ENCODE data around the gene ERVW-1.
"Not testable (repeated sequence)": the region's sequence is repeated elsewhere in the genome, so short reads cannot be mapped to it uniquely, and the experiment has no call there.

The ERVW-1 gene, protein sequence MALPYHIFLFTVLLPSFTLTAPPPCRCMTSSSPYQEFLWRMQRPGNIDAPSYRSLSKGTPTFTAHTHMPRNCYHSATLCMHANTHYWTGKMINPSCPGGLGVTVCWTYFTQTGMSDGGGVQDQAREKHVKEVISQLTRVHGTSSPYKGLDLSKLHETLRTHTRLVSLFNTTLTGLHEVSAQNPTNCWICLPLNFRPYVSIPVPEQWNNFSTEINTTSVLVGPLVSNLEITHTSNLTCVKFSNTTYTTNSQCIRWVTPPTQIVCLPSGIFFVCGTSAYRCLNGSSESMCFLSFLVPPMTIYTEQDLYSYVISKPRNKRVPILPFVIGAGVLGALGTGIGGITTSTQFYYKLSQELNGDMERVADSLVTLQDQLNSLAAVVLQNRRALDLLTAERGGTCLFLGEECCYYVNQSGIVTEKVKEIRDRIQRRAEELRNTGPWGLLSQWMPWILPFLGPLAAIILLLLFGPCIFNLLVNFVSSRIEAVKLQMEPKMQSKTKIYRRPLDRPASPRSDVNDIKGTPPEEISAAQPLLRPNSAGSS

DNA sequence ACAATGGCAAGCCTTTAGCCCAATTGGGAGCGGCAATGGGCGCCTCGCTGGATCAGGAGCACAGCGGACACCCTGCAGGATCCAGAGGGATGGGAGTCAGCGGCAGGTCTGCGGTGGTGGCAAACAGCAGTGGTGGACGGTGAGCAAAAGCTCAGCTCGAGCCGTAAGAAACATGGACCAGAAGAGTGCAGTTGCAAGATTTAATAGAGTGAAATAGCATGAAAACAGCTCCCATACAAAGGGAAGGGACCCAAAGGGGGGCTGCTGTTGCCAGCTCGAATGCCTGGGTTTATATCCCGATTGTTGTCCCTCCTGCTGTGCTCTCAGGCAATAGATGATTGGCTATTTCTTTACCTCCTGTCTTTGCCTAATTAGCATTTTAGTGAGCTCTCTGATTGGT lies at the start of gene ERVW-1:
Gene ERVW-1 (minus strand): TSS at position 266 of the 400 bp plus-strand sequence. CDS start 7,565 bp downstream, outside the sequence.
- DNase-seq (ENCODE audit: low read depth): not testable (repeated sequence)

DNA sequence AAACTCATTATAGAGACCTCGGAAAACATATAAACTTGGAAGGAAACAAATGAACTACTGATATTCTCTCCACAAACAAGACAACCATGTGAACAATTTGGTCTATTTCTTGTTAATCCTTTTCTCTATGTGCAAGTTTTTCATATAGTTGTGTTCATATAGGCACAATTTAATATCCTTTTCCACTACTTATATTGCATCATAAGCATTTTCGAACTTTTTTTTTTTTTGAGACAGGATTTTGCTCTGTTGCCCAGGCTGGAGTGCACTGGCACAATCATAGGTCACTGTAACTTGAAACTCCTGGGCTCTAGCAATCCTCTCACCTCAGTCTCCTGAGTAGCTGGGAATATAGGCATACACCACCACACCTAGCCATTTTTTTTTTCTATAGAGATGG lies 45.4 kb upstream of the ERVW-1 start:
- DNase-seq (ENCODE audit: low read depth): no peak

DNA sequence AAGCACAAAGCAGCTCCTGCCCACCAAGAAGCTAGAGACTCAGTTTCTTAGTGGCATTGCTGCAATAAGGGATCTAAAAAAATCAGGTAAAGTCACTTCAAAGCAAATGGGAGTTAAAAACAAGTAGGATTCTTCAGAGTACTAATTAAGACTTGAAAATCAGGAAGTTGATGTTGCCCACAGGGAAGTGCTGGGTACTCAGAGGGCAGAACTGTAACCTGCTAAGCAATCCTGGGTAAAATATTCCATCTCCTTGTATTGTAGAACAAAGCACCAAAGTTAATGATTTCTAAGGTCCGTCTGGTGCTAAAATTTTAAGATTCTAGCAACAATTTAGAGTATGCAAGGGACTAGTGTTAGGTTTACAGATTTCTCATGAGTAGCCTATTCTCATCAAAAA lies 42.3 kb upstream of the ERVW-1 start:
- DNase-seq (ENCODE audit: low read depth): no peak

DNA sequence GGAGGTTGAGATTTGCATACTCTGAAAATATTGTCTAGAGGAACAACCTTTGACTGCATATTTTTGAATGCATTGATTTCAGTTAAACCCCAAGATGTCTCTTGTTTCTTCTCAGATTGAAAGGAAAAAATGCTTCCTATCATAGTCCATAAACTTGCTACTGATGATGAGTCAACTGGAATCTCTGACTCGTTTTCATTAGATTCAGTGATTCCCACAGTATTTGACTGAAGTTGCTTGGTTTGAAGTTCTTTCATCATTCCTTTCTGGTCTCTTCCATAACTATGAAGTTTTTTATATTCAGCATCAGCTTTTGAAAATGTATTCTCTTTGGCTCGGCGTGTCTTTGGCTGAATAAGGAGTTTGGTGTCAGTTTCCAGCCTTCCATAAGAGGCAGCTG lies 39.9 kb upstream of the ERVW-1 start:
- DNase-seq (ENCODE audit: low read depth): no peak

DNA sequence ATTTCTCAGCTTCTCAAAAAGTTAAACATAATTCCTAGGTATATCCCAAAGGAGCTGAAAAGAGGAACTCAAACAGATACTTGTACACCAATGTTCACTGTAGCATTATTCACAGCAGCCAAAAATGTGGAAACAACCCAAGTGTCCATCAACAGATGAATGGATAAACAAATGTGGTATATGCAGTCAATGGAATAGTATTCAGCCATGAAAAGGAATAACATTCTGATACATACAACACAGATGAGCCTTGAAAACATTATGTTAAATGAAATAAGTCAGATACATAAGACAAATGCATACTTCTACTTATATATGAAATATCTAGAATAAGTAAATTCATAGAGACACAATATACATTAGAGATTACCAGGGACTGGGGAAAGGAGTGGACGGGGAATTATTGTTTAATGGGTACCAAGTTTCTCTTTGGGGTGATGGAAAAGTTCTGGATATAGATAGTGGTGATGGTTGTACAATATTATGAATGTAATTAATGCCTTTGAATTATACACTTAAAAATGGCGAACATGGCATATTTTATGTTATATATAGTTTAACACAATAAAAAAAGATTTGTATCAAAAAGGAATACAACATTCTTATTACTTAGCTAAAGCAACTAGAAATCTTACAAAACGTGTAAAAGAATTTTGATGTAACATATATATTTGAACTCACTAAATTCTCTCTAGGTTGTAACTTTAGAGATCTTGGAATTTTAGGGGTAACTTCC lies 35.6 kb upstream of the ERVW-1 start:
- DNase-seq (ENCODE audit: low read depth): no peak

DNA sequence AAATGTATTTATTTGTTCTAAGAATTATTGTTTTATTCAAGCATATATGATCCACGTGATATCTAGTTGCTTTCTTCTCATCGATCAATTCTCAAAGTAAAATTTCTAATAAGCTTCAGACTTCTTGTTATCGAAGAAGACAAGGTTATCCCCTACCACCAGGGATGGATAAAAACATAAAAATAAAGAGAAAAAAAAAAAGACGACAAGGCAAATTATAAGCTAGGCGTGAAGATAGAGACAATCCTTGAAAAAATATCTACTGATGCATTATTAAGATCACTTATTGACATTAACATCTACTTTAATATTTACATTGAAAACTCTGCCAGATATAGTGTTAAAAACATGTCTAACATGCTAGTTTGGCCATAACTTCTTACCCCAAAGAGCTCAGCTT lies 31.2 kb upstream of the ERVW-1 start:
- DNase-seq (ENCODE audit: low read depth): no peak

DNA sequence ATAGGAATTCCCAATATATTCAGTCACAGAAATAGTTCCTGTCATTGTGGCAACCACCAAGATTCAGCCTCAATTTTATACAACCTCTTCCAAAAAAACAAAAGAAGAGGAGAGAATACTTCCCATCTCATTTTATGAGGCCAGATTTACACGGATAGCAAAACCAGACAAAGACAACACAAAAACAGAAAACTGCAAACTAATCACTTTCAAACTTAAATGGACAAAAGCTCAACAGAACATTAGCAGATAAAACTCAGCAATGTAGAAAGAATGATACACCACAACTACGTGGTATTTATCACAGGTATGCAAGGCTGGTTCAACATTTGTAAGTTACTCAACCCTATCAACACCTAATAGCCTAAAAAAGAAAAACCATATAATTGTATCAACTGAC lies 28.6 kb upstream of the ERVW-1 start:
- no peak for DNase-seq (ENCODE audit: low read depth)

DNA sequence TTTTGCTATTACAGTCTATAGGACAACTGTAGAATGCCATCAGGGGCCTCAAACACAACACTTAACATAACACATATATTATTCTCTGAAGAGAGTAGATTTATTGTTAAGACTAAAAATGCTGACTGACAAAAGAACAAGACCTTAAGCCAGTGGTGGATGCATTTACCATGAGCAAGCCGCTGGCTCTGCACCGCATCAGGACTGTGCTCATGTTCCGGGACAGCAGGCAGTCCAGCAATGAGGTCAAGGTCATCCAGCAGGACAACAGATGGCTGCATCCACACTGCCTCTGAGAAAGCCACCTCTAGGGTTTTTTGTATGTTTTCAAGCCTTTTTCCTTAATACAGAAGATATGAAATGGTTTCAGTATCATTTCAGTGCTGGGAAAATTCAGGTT lies 26.8 kb upstream of the ERVW-1 start:
- no peak for DNase-seq (ENCODE audit: low read depth)

DNA sequence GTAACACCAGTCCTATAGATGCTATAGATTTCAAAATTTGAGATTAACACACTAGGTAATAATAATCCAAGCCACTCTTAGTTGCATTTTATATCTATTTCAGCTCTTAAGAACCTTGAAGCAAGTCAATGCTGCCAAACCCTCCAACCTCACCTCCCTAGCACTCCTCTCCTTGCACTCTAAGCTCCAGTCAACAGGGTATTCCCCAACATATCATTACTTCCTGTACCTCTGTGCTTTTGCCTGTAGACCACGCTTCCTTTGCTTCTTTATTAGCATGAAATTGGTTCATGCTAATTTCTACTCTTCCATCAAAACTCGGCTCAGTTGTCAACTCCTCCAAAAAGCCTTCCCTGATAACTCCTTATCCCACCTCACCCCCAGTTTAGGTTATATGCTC lies 26.0 kb upstream of the ERVW-1 start:
- DNase-seq (ENCODE audit: low read depth): no peak

DNA sequence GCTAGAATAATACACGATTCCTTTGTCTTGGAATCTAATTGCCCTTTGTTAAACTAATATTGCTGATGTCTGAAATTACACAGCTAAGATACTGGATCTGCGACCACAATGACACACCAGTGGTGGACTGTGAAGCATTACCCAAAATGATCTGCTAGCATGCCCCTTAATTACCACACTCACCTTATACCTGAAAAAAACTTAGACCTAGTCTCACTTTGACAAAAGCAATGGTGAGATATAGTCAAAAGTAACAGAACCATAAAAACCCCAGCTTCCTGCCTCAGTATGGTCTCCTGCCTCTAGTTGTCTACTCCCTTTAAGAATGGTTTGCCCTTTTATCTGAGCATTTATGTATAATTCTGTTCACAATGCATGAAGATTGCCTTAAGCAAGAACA lies 20.8 kb upstream of the ERVW-1 start:
- DNase-seq (ENCODE audit: low read depth): no peak

DNA sequence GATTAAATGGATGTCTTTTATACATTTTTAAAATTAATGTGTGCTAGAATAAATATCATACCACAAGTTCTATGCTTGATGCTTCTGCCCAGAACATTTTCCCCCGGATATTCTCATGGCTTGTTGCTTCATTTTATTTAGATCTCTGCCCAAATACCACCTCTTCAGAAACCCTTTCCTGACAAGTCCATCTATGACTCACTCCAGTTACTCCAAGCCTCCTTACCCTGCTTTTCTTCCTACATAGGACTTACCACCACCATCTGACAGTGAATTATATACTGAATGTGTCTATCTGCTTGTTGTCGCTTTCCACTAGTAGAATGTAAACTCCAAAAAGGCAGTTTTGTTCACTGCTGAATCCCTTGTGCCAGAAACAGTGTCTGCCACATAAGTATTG lies 19.1 kb upstream of the ERVW-1 start:
- no peak for DNase-seq (ENCODE audit: low read depth)

DNA sequence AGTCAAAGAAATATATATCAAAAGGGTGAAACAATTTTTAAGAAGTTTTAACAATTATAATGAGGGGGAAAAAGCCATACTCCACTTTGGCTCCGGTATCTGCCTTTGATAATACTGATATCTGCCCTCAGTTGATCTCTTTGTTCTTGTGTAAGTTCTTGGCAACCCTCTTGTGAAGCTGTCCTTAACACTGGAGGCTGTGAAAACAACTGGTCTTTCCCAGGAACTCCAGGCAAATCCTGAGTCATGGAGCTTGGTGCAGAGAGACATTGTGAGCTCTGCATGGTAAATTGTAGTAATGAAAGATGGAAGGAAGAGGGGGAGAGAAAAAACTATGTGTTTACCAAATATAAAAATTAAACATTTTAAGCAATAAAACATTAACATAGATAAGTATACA lies 11.9 kb upstream of the ERVW-1 start:
- no peak for DNase-seq (ENCODE audit: low read depth)

DNA sequence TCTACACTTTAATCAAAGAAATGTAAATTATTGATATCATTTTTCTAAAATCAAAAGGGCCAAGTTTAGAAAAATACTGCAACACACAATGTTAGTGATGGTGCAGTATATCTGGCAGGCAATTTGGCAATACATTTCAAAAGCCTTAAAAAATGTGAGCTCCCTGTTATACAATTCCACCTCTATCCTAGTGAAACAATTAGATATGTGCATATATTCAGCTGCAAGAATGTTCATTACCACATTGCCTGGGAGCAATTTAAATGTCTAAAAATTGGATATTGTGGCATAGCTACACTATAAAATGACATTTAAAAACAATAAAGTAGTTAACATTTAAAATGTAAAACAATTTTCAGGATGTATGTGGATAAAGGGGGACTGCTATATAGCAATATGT lies 10.1 kb upstream of the ERVW-1 start:
- no peak for DNase-seq (ENCODE audit: low read depth)

DNA sequence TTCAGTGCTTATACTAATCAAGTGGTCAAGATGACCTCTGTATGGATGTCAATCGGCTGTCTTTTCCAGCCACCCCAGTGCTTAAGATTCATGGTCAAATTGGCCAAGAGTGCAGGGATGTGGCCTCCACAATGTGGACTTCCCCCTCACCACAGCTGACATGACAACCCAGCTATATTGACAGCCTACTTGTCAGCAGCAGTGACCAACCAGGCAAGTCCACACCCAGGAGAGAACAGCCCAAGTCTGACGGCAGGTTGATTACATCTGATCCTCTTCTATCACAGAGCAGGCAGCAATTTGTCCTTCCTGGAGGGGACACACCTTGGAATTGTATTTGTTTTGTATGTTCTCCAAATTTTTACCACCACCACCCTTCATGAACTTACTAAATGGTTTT lies 8.2 kb upstream of the ERVW-1 start:
- DNase-seq (ENCODE audit: low read depth): no peak

DNA sequence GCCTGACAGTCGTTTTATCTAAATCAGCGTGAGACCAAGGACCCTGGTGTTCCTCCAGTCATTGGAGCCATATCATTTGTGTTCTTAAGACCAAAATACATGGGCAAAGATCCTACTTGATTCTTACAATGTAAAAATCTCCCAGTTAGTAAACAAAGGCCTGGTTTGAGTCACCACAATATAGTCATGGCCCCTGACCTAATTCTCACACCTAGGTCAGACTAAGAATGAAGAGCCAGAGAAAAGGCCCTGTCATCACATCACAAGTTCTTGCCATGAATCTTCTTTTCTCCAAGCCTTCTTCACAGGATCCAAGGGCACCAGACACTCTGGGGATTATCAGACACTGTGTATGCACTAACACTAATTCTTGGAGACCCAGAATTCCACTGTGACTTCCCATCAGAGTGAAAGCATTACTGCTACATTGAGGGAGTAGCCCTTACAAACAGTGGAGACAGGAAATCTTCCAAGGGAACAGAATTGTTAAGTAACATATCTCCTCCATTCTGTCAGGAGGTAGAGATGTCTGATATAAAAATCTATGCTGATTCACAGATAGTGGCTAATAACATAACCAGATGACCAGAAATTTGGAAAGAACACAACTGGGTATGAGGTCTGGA lies 7.6 kb upstream of the ERVW-1 start:
- DNase-seq (ENCODE audit: low read depth): no peak

DNA sequence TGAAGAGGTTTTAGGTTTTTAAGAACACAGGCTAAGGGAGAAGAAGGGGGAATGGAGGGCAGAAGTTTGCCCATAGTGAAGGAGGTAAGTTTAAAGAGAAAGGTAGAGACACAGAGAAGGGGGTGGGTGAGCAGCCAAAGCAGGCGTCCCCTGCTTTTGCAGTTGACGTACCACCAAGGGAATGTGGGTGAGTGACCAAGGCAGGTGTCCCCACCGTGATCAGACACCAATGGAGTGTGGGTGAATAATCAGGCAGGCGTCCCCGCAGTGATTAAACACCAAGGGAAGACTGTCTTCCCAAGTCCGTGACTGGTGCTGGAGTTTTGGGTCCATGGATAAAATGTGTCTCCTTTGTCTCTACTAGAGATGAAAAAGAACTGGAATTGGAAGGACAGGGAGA lies 6.5 kb upstream of the ERVW-1 start:
- DNase-seq (ENCODE audit: low read depth): not testable (repeated sequence)

DNA sequence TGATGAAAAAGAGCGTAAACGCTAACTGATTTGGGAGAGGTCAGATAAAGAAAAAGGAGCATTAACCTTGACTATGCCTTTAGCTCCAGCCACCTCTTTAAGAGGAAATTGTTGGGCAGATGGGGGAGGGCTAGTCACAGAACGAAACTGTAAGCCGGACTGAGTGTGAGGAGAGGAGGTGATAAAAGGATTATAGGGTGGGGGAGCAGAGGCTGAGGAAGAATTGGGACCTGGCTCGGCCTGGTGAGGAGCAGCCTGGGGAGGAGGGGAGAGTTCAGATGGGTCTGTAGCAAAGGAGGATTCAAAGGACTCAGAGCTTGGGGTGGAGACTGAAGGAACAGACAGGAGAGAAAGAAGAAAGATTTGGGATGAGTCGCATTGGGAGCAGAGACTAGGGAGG lies 5.9 kb upstream of the ERVW-1 start:
- DNase-seq (ENCODE audit: low read depth): not testable (repeated sequence)

DNA sequence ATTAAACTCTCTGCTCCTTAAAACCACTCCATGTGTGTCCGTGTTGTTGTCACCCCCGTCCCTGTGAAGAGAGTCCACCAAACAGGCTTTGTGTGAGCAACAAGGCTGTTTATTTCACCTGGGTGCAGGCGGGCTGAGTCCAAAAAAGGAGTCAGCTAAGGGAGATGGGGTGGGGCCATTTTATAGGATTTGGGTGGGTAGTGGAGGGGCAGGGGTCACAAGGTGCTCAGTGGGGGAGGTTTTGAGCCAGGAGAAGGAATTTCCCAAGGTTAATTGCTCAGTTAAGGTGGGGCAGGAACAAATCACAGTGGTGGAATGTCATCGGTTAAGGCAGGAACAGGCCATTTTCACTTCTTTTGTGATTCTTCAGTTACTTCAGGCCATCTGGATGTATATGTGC lies 1.4 kb upstream of the ERVW-1 start:
- not testable (repeated sequence) for DNase-seq (ENCODE audit: low read depth)

DNA sequence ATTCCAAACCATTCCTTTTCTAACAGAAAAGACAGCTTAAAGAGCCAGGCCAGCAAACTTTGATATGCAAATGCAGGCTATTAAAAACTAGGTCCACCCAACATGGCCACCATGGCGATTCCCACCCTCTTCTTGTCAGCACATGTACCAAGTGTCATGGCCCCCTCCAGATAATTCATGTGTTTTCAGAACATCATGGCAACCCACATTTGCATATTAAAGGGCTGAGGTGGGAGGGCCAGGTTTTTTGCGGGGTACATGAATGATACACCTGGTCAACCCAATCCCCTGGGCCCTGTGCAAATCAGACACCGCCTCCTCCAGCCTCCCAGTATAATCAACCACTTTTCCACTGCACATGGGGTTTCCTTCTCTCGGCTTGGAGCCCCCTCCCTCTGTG lies 965 bp upstream of the ERVW-1 start:
- DNase-seq (ENCODE audit: low read depth): no peak

DNA sequence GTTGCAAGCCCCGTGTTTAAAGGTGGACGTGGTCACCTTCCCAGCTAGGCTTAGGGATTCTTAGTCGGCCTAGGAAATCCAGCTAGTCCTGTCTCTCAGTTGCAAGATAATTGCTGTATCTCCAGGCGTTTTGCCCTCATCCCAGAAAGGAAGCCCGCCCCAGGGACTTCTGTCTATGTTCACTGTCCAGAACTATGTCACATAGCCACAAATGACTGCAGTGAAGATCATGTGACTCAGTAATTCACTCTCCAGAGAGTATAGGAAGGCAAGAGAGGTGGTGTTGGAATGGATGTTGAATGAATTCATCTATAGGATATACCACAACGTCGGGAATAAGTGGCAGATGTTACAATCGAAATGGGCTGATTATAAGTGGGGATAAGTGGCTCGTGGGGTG lies 349 bp upstream of the ERVW-1 start:
- no peak for DNase-seq (ENCODE audit: low read depth)

DNA sequence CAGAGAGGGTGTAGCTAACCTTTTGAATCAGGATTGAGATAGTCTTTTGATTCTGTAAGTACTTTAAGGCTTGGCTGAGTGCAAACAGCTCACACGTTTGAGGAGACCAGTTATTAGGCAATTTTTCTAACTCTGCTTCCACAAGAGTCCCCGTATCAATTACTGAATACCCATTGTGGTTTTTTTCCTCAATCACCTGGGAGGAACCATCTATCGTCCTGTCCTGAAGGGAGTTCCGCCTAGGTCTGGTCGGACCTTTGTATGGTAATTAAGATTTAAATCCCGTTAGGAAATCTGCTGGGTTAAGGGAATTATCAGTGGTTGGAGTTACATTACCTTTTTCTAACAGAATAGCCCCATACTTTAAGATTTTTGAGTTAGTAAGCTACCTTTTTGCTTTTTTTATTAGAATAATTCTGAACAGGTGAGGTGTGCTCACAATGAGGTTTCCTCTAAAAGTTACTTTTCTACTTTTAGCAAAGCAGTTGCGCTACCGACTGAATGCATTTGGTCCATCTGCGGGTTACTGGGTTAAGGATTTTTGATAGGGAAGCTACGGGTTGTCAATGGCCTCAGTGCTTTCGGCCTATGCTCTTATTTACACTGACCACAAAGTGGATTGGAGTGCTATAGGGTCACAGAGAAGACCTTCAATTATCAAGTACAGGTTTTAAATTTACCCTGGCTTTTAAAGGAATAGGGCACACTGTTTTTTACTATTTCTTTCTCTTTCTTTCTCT lies 1.7 kb downstream of the ERVW-1 start:
- not testable (repeated sequence) for DNase-seq (ENCODE audit: low read depth)

DNA sequence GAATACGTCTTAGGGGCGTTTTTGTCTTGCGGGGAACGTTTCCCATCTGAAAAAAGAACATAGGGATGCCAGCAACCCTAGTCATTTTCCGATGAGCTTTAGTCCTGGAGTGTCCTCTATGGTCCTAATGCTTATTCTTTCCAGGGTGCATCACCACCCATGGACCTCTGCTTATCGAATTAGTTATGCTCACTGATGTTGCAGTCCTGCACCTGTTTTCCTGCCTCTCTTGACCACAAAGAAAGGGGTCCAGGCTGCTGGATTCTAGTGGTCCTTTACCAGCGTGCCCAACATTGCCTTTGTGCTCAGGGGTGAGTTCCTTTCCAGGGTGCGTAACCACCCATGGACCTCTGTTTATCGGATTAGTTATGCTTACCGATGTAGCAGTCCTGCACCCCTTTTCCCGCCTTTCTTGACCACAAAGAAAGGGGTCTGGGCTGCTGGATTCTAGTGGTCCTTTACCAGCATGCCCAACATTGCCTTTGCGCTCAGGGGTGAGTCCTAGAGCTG lies 2.4 kb downstream of the ERVW-1 start:
- DNase-seq (ENCODE audit: low read depth): not testable (repeated sequence)

Measured in stimulated activated CD8-positive, alpha-beta memory T cell treated with anti-CD3 and anti-CD28 coated beads, Interleukin-15, amount 100 ng/mL, for 1 hour (primary cell).